HEK293 (cell line): ENCODE results near the gene LIN7C.
A peak's percentile ranks its signal among the peaks of the same experiment; 100 is the strongest.

Experiments used
- CTCF ChIA-PET: fragments of 350-600 bp; formaldehyde crosslinking; extraction: SDS; loops from one replicate; lab custom pipeline; 2021; ENCODE audit warnings: antibody characterized with exemption; lab: Yijun Ruan, JAX
- POLR2A ChIA-PET: fragments of 300-600 bp; formaldehyde crosslinking; extraction: SDS; loops from one replicate; lab custom pipeline; 2020; ENCODE audit warnings: antibody characterized with exemption, inconsistent platforms; lab: Yijun Ruan, JAX
- H3K27ac ChIP-seq: fragments of 200-500 bp; sonication (Bioruptor generic); 2 replicates; pipeline ENCODE4 v1.5.1; 2014; ENCODE audit warnings: low read depth, low read length, control low read depth, inconsistent platforms; ENCODE audit errors: extremely low read depth
- H3K36me3 ChIP-seq, 2 experiments: fragments of 200-500 bp in 1 of 2; sonication (Bioruptor generic) in 1 of 2; 1 replicate in 1 of 2; 2 replicates in 1 of 2; pipeline ENCODE4 v1.5.1; 2014 to 2017; ENCODE audit warnings: inconsistent platforms in 2 of 2, low read length in 2 of 2; ENCODE audit not compliant: control insufficient read depth in 2 of 2, insufficient read depth in 1 of 2
- H3K4me1 ChIP-seq: fragments of 200-500 bp; sonication (Bioruptor generic); 2 replicates; pipeline ENCODE4 v1.5.1; 2014; ENCODE audit warnings: mild to moderate bottlenecking, low read length, inconsistent platforms; ENCODE audit not compliant: control insufficient read depth, insufficient read depth
- H3K4me3 ChIP-seq: 2 replicates; pipeline ENCODE4 v1.5.1; 2011; ENCODE audit warnings: low read depth, mild to moderate bottlenecking, control low read depth, low read length, moderate library complexity
- H3K9me3 ChIP-seq: fragments of 200-500 bp; sonication (Bioruptor generic); 2 replicates; pipeline ENCODE4 v1.5.1; 2014; ENCODE audit warnings: low read depth, low read length, inconsistent platforms; ENCODE audit not compliant: control insufficient read depth, insufficient read depth
- AEBP2 ChIP-seq: fragments of 450-650 bp; formaldehyde crosslinking; IDR thresholded peaks from 2 replicates; pipeline ENCODE4 v1.5.1; 2016; ENCODE audit warnings: missing biosample characterization, missing genetic modification characterization, borderline replicate concordance
- GLI4 ChIP-seq: fragments of 450-650 bp; formaldehyde crosslinking; IDR thresholded peaks from 2 replicates; pipeline ENCODE4 v1.5.1; 2016; ENCODE audit warnings: missing biosample characterization, missing genetic modification characterization
- GLIS1 ChIP-seq: fragments of 450-650 bp; formaldehyde crosslinking; IDR thresholded peaks from 2 replicates; pipeline ENCODE4 v1.5.1; 2016; ENCODE audit warnings: missing biosample characterization, missing genetic modification characterization
- RBAK ChIP-seq: fragments of 450-650 bp; formaldehyde crosslinking; IDR thresholded peaks from 2 replicates; pipeline ENCODE4 v1.5.1; 2016; ENCODE audit warnings: missing biosample characterization, missing genetic modification characterization
- SP7 ChIP-seq: fragments of 450-650 bp; formaldehyde crosslinking; IDR thresholded peaks from 2 replicates; pipeline ENCODE4 v1.5.1; 2016; ENCODE audit warnings: missing biosample characterization, missing genetic modification characterization
- ZBTB11 ChIP-seq: fragments of 450-650 bp; formaldehyde crosslinking; conservative IDR thresholded peaks from 2 replicates; pipeline ENCODE4 v1.5.1; 2016; ENCODE audit warnings: low read depth, missing biosample characterization, missing genetic modification characterization
- ZBTB6 ChIP-seq: fragments of 450-650 bp; formaldehyde crosslinking; IDR thresholded peaks from 2 replicates; pipeline ENCODE4 v1.5.1; 2017; ENCODE audit warnings: missing biosample characterization, missing genetic modification characterization
- ZBTB8A ChIP-seq: fragments of 450-650 bp; formaldehyde crosslinking; IDR thresholded peaks from 2 replicates; pipeline ENCODE4 v1.5.1; 2016; ENCODE audit warnings: missing biosample characterization, missing genetic modification characterization
- ZIC2 ChIP-seq: fragments of 450-650 bp; formaldehyde crosslinking; IDR thresholded peaks from 2 replicates; pipeline ENCODE4 v1.5.1; 2016; ENCODE audit warnings: missing biosample characterization, missing genetic modification characterization
- ZNF121 ChIP-seq: fragments of 450-650 bp; formaldehyde crosslinking; IDR thresholded peaks from 2 replicates; pipeline ENCODE4 v1.5.1; 2016; ENCODE audit warnings: missing biosample characterization, missing genetic modification characterization
- ZNF239 ChIP-seq: fragments of 450-650 bp; formaldehyde crosslinking; IDR thresholded peaks from 2 replicates; pipeline ENCODE4 v1.5.1; 2016; ENCODE audit warnings: missing biosample characterization, missing genetic modification characterization
- ZNF248 ChIP-seq: fragments of 450-650 bp; formaldehyde crosslinking; IDR thresholded peaks from 2 replicates; pipeline ENCODE4 v1.5.1; 2017; ENCODE audit warnings: missing biosample characterization, missing genetic modification characterization
- ZNF274 ChIP-seq, 2 experiments: fragments of 200-500 bp in 1 of 2; fragments of 450-650 bp in 1 of 2; sonication (Bioruptor generic) in 1 of 2; formaldehyde crosslinking in 1 of 2; IDR thresholded peaks; 2 replicates each; pipeline versions ENCODE4 v1.5.1 to v1.6.1; 2014 to 2016; ENCODE audit warnings: borderline replicate concordance in 1 of 2, inconsistent platforms in 1 of 2, low read length in 1 of 2, missing biosample characterization in 1 of 2, missing genetic modification characterization in 1 of 2
- ZNF341 ChIP-seq: fragments of 450-650 bp; formaldehyde crosslinking; IDR thresholded peaks from 2 replicates; pipeline ENCODE4; 2016; ENCODE audit warnings: low read depth, missing biosample characterization, missing genetic modification characterization
- ZNF37A ChIP-seq: fragments of 450-650 bp; IDR thresholded peaks from 2 replicates; pipeline ENCODE4 v1.5.1; 2018; ENCODE audit warnings: missing biosample characterization, missing genetic modification characterization
- ZNF423 ChIP-seq: fragments of 450-650 bp; formaldehyde crosslinking; IDR thresholded peaks from 2 replicates; pipeline ENCODE4 v1.5.1; 2016; ENCODE audit warnings: missing biosample characterization, missing genetic modification characterization
- ZNF510 ChIP-seq: fragments of 450-650 bp; formaldehyde crosslinking; IDR thresholded peaks from 2 replicates; pipeline ENCODE4 v1.5.1; 2018; ENCODE audit warnings: mild to moderate bottlenecking, missing genetic modification characterization, missing biosample characterization; ENCODE audit not compliant: insufficient replicate concordance
- ZNF704 ChIP-seq: fragments of 450-650 bp; formaldehyde crosslinking; IDR thresholded peaks from 2 replicates; pipeline ENCODE4 v1.5.1; 2016; ENCODE audit warnings: missing biosample characterization, missing genetic modification characterization
- ZNF830 ChIP-seq: fragments of 450-650 bp; IDR thresholded peaks from 2 replicates; pipeline ENCODE4 v1.5.0; 2018; ENCODE audit warnings: missing biosample characterization, missing genetic modification characterization, low read depth, mild to moderate bottlenecking, moderate library complexity

LIN7C gene

GRCh38 chr11:27509908-27510307 lies 3.3 kb upstream of the LIN7C start:
- CTCF ChIA-PET = interaction anchor here (0.6 kb wide), 2 partner anchors 11 to 1215 kb away, joined by 3 read pairs; no protein-coding TSS in a partner anchor
- TF ChIP-seq ZBTB8A (tag by site-specific recombination) = no peak
- TF ChIP-seq, all 188 proteins: peak for 0
- no peaks in the 10 kb centered on the region for H3K4me1 ChIP-seq
- POLR2A ChIA-PET = no interaction called here
- no peak overlapping the region for H3K4me3 ChIP-seq
- no peaks in the 10 kb centered on the region for H3K36me3 ChIP-seq
- no peaks in the 10 kb centered on the region for H3K9me3 ChIP-seq
- no peak overlapping the region for H3K27ac ChIP-seq

GRCh38 chr11:27507557-27508322 lies 1.2 kb upstream of the LIN7C start:
- peak overlapping the region; percentile 93 for H3K4me3 ChIP-seq
- H3K36me3 ChIP-seq = peaks cover 0 to 4% of the 10 kb centered on the region in 2 experiments; a peak in 1 of 3 replicates
- CTCF ChIA-PET = no interaction called here
- TF ChIP-seq ZNF121 (tag by site-specific recombination) (0 out of 2 replicates have a peak, but pooled peaks have one; percentile 45), ZNF510 (tag by site-specific recombination) (no peak)
- H3K27ac ChIP-seq = no peak overlapping the region
- no peaks in the 10 kb centered on the region for H3K9me3 ChIP-seq
- POLR2A ChIA-PET = no interaction called here
- H3K4me1 ChIP-seq = no peaks in the 10 kb centered on the region

- ChIA-PET CTCF (interaction anchor here (0.6 to 1.6 kb wide), 3 partner anchors 8 to 103 kb away, joined by 3 to 5 read pairs (median 5); no protein-coding TSS in a partner anchor), POLR2A (no interaction called here)
- peaks cover 0 to 17% of the 10 kb centered on the region in 2 experiments; a peak in 1 of 3 replicates for H3K36me3 ChIP-seq
- no peak for TF ChIP-seq ZNF248 (tag by site-specific recombination)
- no peak for TF ChIP-seq ZNF239 (tag by site-specific recombination)
- TF ChIP-seq AEBP2 (tag by site-specific recombination) = no peak
- TF ChIP-seq ZNF274 (IDR thresholded peaks at IDR 0.05; ENCODE audit: low read length) = no peak
- no peak for TF ChIP-seq ZNF274 (tag by site-specific recombination; IDR thresholded peaks at IDR 0.05; ENCODE audit: borderline replicate concordance)
- no peak for TF ChIP-seq RBAK (tag by site-specific recombination)
- no peak for TF ChIP-seq ZNF341 (tag by site-specific recombination)
- TF ChIP-seq SP7 (tag by site-specific recombination) = no peak
- no peak for TF ChIP-seq ZNF704 (tag by site-specific recombination)
- TF ChIP-seq GLIS1 (tag by site-specific recombination) = no peak
- H3K9me3 ChIP-seq = no peaks in the 10 kb centered on the region
- H3K4me3 ChIP-seq = peak overlapping the region; percentile 93
- peak overlapping the region; percentile 69; the same call in 1 of the 2 replicates for H3K27ac ChIP-seq
- H3K4me1 ChIP-seq = no peaks in the 10 kb centered on the region
Observed at GRCh38 chr11:27505781-27506180, 788 bp downstream of the LIN7C start.

GRCh38 chr11:27504205-27504604 lies 2.4 kb downstream of the LIN7C start:
- Histone ChIP-seq H3K4me3 (no peak overlapping the region), H3K36me3 (peaks cover 0 to 31% of the 10 kb centered on the region in 2 experiments; a peak in 2 of 3 replicates), H3K4me1 (no peaks in the 10 kb centered on the region), H3K9me3 (no peaks in the 10 kb centered on the region), H3K27ac (no peak overlapping the region)
- CTCF ChIA-PET = no interaction called here
- POLR2A ChIA-PET = interaction anchor here (0.7 kb wide), 1 partner anchor 9 kb away, joined by 4 read pairs; no protein-coding TSS in a partner anchor
- TF ChIP-seq ZIC2 (tag by site-specific recombination) (no peak), ZNF830 (tag by site-specific recombination) (no peak), ZNF37A (tag by site-specific recombination) (no peak), ZBTB11 (tag by site-specific recombination) (no peak), ZBTB8A (tag by site-specific recombination) (no peak), GLI4 (tag by site-specific recombination) (no peak), ZNF423 (tag by site-specific recombination) (no peak), ZBTB6 (no peak)
